Cardiac fibroblast (primary cell): ENCODE measurements around the gene PM20D2.

Source experiments
- DNase-seq, 2 donors: peaks; one replicate each; pipeline versions ENCODE4 v3.0.0 to v3.0.0-alpha.2; 2010; ENCODE audit warnings: low read depth in 2 of 2
- H3K4me3 ChIP-seq, 2 donors: replicated peaks in 1 of 2; 1 replicate in 1 of 2; 2 replicates in 1 of 2; pipeline ENCODE4 v1.5.1; 2011; ENCODE audit warnings: low read depth in 2 of 2, low read length in 2 of 2, mild to moderate bottlenecking in 2 of 2, moderate library complexity in 1 of 2
- CTCF ChIP-seq: IDR thresholded peaks from one replicate; pipeline ENCODE4 v1.5.1; 2011; ENCODE audit warnings: low read depth, mild to moderate bottlenecking, low read length, inconsistent platforms

Gene PM20D2

GRCh38 chr6:89209457-89209856 lies 63.6 kb downstream of the PM20D2 start:
- no peak for DNase-seq
- TF ChIP-seq CTCF = no peak
- H3K4me3 ChIP-seq = no peak overlapping the region

GRCh38 chr6:89212472-89212871 lies 66.6 kb downstream of the PM20D2 start:
- TF ChIP-seq CTCF = no peak
- H3K4me3 ChIP-seq = no peak overlapping the region
- no peak for DNase-seq

GRCh38 chr6:89214197-89214596 lies 68.3 kb downstream of the PM20D2 start:
- no peak for DNase-seq
- no peak for TF ChIP-seq CTCF
- H3K4me3 ChIP-seq = no peak overlapping the region
